ENCODE measurements around the gene TMEM204.

DNA sequence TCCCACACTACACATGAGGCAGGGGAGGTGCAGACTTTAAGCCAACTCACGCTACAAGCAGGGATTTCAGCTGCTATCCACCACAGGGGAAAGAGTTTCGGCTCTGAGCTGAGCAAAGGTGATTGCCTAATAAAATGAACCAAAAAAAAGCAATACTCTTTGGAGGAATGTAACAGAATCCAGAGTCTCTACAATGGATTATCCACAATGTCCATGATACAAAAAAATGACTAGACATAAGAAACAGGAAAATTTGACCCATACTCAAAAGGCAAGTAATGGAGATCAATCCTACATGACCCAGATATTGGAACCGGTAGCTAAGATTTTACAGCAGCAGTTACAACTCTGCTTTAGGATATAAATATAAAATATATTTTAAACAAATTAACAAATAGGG, 19.0 kb upstream of the TMEM204 start:
- TF ChIP-seq EP300 (IDR thresholded peaks at IDR 0.05) (no peak), POLR2AphosphoS5 (IDR thresholded peaks at IDR 0.05) (no peak)
- TF ChIP-seq, protein P1, sequence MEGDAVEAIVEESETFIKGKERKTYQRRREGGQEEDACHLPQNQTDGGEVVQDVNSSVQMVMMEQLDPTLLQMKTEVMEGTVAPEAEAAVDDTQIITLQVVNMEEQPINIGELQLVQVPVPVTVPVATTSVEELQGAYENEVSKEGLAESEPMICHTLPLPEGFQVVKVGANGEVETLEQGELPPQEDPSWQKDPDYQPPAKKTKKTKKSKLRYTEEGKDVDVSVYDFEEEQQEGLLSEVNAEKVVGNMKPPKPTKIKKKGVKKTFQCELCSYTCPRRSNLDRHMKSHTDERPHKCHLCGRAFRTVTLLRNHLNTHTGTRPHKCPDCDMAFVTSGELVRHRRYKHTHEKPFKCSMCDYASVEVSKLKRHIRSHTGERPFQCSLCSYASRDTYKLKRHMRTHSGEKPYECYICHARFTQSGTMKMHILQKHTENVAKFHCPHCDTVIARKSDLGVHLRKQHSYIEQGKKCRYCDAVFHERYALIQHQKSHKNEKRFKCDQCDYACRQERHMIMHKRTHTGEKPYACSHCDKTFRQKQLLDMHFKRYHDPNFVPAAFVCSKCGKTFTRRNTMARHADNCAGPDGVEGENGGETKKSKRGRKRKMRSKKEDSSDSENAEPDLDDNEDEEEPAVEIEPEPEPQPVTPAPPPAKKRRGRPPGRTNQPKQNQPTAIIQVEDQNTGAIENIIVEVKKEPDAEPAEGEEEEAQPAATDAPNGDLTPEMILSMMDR (IDR thresholded peaks at IDR 0.05), result no peak
